ENCODE results near the gene NIM1K. TPM values are rescaled to one million over a fixed set of nuclear protein-coding genes. Genes with fewer than 3 reads are reported as not detected.

NIM1K gene
- total and polyA plus RNA-seq, 2 donors (not counting 3 experiments of a cell fraction or from before 2014, with no cell fraction given): 0.04 to 0.49 TPM

DNA sequence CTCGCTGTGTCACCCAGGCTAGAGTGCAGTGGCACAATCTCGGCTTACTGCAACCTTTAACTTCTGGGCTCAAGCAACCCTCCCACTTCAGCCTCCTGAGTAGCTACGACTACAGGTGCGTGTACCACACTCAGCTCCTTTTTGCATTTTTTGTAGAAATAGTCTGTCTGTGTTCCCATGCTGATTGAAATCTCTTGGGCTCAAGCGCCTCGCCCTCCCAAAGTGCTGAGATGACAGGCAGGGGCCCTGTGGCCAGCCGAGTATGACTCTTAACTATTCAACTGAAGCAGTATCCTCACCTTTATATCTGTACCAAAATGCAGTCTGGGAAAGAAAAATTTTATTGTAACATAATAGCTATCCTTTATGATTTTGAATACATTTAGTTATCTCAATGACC is 12.2 kb upstream of the NIM1K start:
- Histone ChIP-seq H3K9me1 (replicated peaks; ENCODE audit: control insufficient read depth, extremely low read depth, insufficient read depth, low read length) (no peaks in the 10 kb centered on the region), H3K4me3 (replicated peaks in 1 of 3; ENCODE audit: insufficient read depth in 1 of 3, low read depth in 1 of 3, low read length in 3 of 3) (no peak overlapping the region), H3K79me2 (ENCODE audit: control insufficient read depth, insufficient read depth, low read length) (no peaks in the 10 kb centered on the region), H3K4me2 (ENCODE audit: insufficient read depth, low read length) (no peak overlapping the region), H3K9ac (replicated peaks; ENCODE audit: extremely low read depth, insufficient read depth, low read length) (no peak overlapping the region), H3K27me3 (ENCODE audit: control insufficient read depth in 2 of 2, insufficient read depth in 2 of 2, low read length in 2 of 2) (no peaks in the 10 kb centered on the region), H3K36me3 (ENCODE audit: control insufficient read depth in 2 of 2, extremely low read depth in 1 of 2, insufficient read depth in 2 of 2, low read length in 2 of 2) (no peaks in the 10 kb centered on the region), H4K20me1 (replicated peaks; ENCODE audit: control insufficient read depth, extremely low read depth, insufficient read depth, low read length) (peaks cover 2% of the 10 kb centered on the region), H3K27ac (ENCODE audit: insufficient read depth, low read depth, low read length) (no peak overlapping the region), H3K4me1 (ENCODE audit: control insufficient read depth, extremely low read depth, insufficient read depth, low read length) (no peaks in the 10 kb centered on the region), H3K9me3 (replicated peaks; ENCODE audit: control insufficient read depth, insufficient read depth, low read length) (no peaks in the 10 kb centered on the region), H2AFZ (ENCODE audit: low read depth, low read length) (no peak overlapping the region)
- no peak for TF ChIP-seq MYC (IDR thresholded peaks at IDR 0.05; ENCODE audit: low read depth, low read length)
- TF ChIP-seq POLR2A (IDR thresholded peaks at IDR 0.05; ENCODE audit: low read depth, low read length): no peak
- TF ChIP-seq POLR2AphosphoS5 (IDR thresholded peaks at IDR 0.05; ENCODE audit: insufficient read depth, low read depth, low read length): no peak
- TF ChIP-seq, protein P1, sequence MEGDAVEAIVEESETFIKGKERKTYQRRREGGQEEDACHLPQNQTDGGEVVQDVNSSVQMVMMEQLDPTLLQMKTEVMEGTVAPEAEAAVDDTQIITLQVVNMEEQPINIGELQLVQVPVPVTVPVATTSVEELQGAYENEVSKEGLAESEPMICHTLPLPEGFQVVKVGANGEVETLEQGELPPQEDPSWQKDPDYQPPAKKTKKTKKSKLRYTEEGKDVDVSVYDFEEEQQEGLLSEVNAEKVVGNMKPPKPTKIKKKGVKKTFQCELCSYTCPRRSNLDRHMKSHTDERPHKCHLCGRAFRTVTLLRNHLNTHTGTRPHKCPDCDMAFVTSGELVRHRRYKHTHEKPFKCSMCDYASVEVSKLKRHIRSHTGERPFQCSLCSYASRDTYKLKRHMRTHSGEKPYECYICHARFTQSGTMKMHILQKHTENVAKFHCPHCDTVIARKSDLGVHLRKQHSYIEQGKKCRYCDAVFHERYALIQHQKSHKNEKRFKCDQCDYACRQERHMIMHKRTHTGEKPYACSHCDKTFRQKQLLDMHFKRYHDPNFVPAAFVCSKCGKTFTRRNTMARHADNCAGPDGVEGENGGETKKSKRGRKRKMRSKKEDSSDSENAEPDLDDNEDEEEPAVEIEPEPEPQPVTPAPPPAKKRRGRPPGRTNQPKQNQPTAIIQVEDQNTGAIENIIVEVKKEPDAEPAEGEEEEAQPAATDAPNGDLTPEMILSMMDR (IDR thresholded peaks at IDR 0.05; ENCODE audit: extremely low read depth in 1 of 2, insufficient read depth in 1 of 2, low read depth in 1 of 2, low read length in 2 of 2): no peak
- TF ChIP-seq FOS (IDR thresholded peaks at IDR 0.05; ENCODE audit: borderline replicate concordance, insufficient read depth, low read length): no peak
- TF ChIP-seq GATA2 (IDR thresholded peaks at IDR 0.05; ENCODE audit: insufficient read depth, insufficient read length, low read depth, low read length): no peak
- no peak for TF ChIP-seq JUN (IDR thresholded peaks at IDR 0.05; ENCODE audit: borderline replicate concordance, insufficient read depth, insufficient read length, low read depth)
- DNase-seq (ENCODE audit: low read depth, low spot score) (no peak), FAIRE-seq (no peak)
- POLR2A ChIA-PET: interaction anchor here (0.7 kb wide), 1 partner anchor 59 kb away, joined by 3 read pairs; the partner anchor contains the start of gene ZNF131
- CTCF ChIA-PET: interaction anchor here (0.9 to 1.7 kb wide), 3 partner anchors 10 to 22 kb away, joined by 3 read pairs; no protein-coding TSS in a partner anchor
- intact Hi-C loops (cut with micrococcal nuclease) (no loop called here), dilution Hi-C loops (cut with MboI; ENCODE audit: extremely low pct_ligation_motif_present, low sequenced_read_pairs) (no loop called here)
- BruUV-seq (replicated peaks): no TSS peak
